Activated T-cell treated with anti-CD3 and anti-CD28 coated beads, Interleukin-2, amount 50 U/mL, for 72 hours (primary cell): ENCODE measurements around the gene C1orf226. TPM values are rescaled to one million over a fixed set of nuclear protein-coding genes. Genes with fewer than 3 reads are reported as not detected.
"Not testable (repeated sequence)": the region's sequence is repeated elsewhere in the genome, so short reads cannot be mapped to it uniquely, and the experiment has no call there.

Source experiments
- ATAC-seq, 2 donors: fragments of 150-1000 bp; cut with Tn5 transposase; replicated peaks in 1 of 2; 2 replicates each; pipeline ENCODE4 v1.10.0; 2021; ENCODE audit warnings: moderate library complexity in 2 of 2, mild to moderate bottlenecking in 1 of 2
- DNase-seq, 2 donors: peaks; one replicate each; pipeline ENCODE4 v3.0.0; 2021 to 2022; ENCODE audit warnings: mixed read lengths in 1 of 2
- H3K27ac Mint-ChIP-seq: one replicate; pipeline ENCODE4 v1.8.0; 2022; ENCODE audit warnings: mild to moderate bottlenecking, moderate library complexity, mixed read lengths
- H3K27me3 Mint-ChIP-seq: one replicate; pipeline ENCODE4 v1.8.0; 2022; ENCODE audit warnings: low read depth, mixed read lengths
- H3K36me3 Mint-ChIP-seq, 2 donors: one replicate each; pipeline ENCODE4 v1.8.0; 2022; ENCODE audit warnings: mixed read lengths in 2 of 2, mild to moderate bottlenecking in 1 of 2; ENCODE audit not compliant: insufficient read depth in 2 of 2
- H3K4me1 Mint-ChIP-seq: one replicate; pipeline ENCODE4 v1.8.0; 2022; ENCODE audit warnings: low read depth, mixed read lengths
- H3K4me3 Mint-ChIP-seq, 2 donors: one replicate each; pipeline ENCODE4 v1.8.0; 2022; ENCODE audit warnings: mild to moderate bottlenecking in 2 of 2, mixed read lengths in 2 of 2, moderate library complexity in 2 of 2
- H3K9me3 Mint-ChIP-seq, 2 donors: one replicate each; pipeline ENCODE4 v1.8.0; 2022; ENCODE audit warnings: mixed read lengths in 2 of 2
- total RNA-seq, 2 donors: library from RNA; stranded (reverse); gene quantifications; one replicate each; pipeline ENCODE4 v1.2.3, GENCODE V29; 2022

Gene C1orf226
- total RNA-seq, 2 donors from 2014 or later = 0.19 to 0.26 TPM

- no peaks in the 10 kb centered on the region for H3K9me3 Mint-ChIP-seq
These were observed 34.7 kb downstream of the C1orf226 start for GRCh38 chr1:162416215-162416614.

GRCh38 chr1:162416909-162417308 is 35.4 kb downstream of the C1orf226 start:
- no peak overlapping the region for H3K4me3 Mint-ChIP-seq
- H3K9me3 Mint-ChIP-seq = no peaks in the 10 kb centered on the region
- no peak for DNase-seq
- H3K27me3 Mint-ChIP-seq = peaks cover 12% of the 10 kb centered on the region
- H3K27ac Mint-ChIP-seq = no peak overlapping the region
- ATAC-seq = no peak
- no peaks in the 10 kb centered on the region for H3K4me1 Mint-ChIP-seq
- H3K36me3 Mint-ChIP-seq = no peaks in the 10 kb centered on the region

More at GRCh38 chr1:162416215-162416614, 34.7 kb downstream of the C1orf226 start:
- no peak overlapping the region for H3K27ac Mint-ChIP-seq
- DNase-seq (no peak), ATAC-seq (no peak)
- H3K4me3 Mint-ChIP-seq = no peak overlapping the region
- no peaks in the 10 kb centered on the region for H3K4me1 Mint-ChIP-seq
- H3K27me3 Mint-ChIP-seq = peaks cover 6% of the 10 kb centered on the region
- H3K36me3 Mint-ChIP-seq = no peaks in the 10 kb centered on the region

GRCh38 chr1:162417650-162418049 is 36.1 kb downstream of the C1orf226 start:
- no peak overlapping the region for H3K4me3 Mint-ChIP-seq
- H3K27ac Mint-ChIP-seq = no peak overlapping the region
- peaks cover 14% of the 10 kb centered on the region for H3K27me3 Mint-ChIP-seq
- ATAC-seq (no peak), DNase-seq (no peak)
- H3K4me1 Mint-ChIP-seq = no peaks in the 10 kb centered on the region
- no peaks in the 10 kb centered on the region for H3K9me3 Mint-ChIP-seq
- no peaks in the 10 kb centered on the region for H3K36me3 Mint-ChIP-seq

GRCh38 chr1:162418584-162418983 is 37.1 kb downstream of the C1orf226 start:
- H3K27me3 Mint-ChIP-seq = peaks cover 20% of the 10 kb centered on the region
- not testable (repeated sequence) for H3K4me3 Mint-ChIP-seq, H3K4me1 Mint-ChIP-seq, ATAC-seq, H3K9me3 Mint-ChIP-seq, H3K27ac Mint-ChIP-seq, H3K36me3 Mint-ChIP-seq, DNase-seq

- ATAC-seq, H3K36me3 Mint-ChIP-seq, DNase-seq, H3K4me3 Mint-ChIP-seq, H3K9me3 Mint-ChIP-seq, H3K4me1 Mint-ChIP-seq, H3K27ac Mint-ChIP-seq: not testable (repeated sequence)
- peaks cover 22% of the 10 kb centered on the region for H3K27me3 Mint-ChIP-seq
These were observed 38.0 kb downstream of the C1orf226 start for GRCh38 chr1:162419450-162419931.

GRCh38 chr1:162420120-162420519 is 38.6 kb downstream of the C1orf226 start:
- no peaks in the 10 kb centered on the region for H3K4me1 Mint-ChIP-seq
- no peak overlapping the region for H3K27ac Mint-ChIP-seq
- no peak for DNase-seq
- no peak overlapping the region for H3K4me3 Mint-ChIP-seq
- ATAC-seq = no peak
- no peaks in the 10 kb centered on the region for H3K36me3 Mint-ChIP-seq
- no peaks in the 10 kb centered on the region for H3K9me3 Mint-ChIP-seq
- H3K27me3 Mint-ChIP-seq = peaks cover 22% of the 10 kb centered on the region

- Mint-ChIP-seq H3K4me3 (no peak overlapping the region), H3K4me1 (no peaks in the 10 kb centered on the region), H3K27me3 (peaks cover 22% of the 10 kb centered on the region), H3K36me3 (no peaks in the 10 kb centered on the region), H3K27ac (no peak overlapping the region), H3K9me3 (no peaks in the 10 kb centered on the region)
- DNase-seq = no peak
- no peak for ATAC-seq
These were observed 40.0 kb downstream of the C1orf226 start for GRCh38 chr1:162421258-162422164.

GRCh38 chr1:162422662-162423375 is 41.3 kb downstream of the C1orf226 start:
- DNase-seq = no peak
- Mint-ChIP-seq H3K9me3 (no peaks in the 10 kb centered on the region), H3K4me1 (no peaks in the 10 kb centered on the region), H3K27me3 (peaks cover 22% of the 10 kb centered on the region), H3K4me3 (no peak overlapping the region), H3K27ac (no peak overlapping the region), H3K36me3 (no peaks in the 10 kb centered on the region)
- ATAC-seq = no peak

GRCh38 chr1:162430583-162430982 is 49.1 kb downstream of the C1orf226 start:
- Mint-ChIP-seq H3K9me3 (no peaks in the 10 kb centered on the region), H3K4me1 (no peaks in the 10 kb centered on the region)

GRCh38 chr1:162432977-162433713 is 51.6 kb downstream of the C1orf226 start:
- not testable (repeated sequence) for H3K27ac Mint-ChIP-seq, H3K4me3 Mint-ChIP-seq, DNase-seq, ATAC-seq, H3K4me1 Mint-ChIP-seq, H3K36me3 Mint-ChIP-seq, H3K9me3 Mint-ChIP-seq, H3K27me3 Mint-ChIP-seq

More at GRCh38 chr1:162430583-162430982, 49.1 kb downstream of the C1orf226 start:
- H3K27me3 Mint-ChIP-seq = no peaks in the 10 kb centered on the region
- no peak for DNase-seq
- H3K27ac Mint-ChIP-seq = no peak overlapping the region
- no peaks in the 10 kb centered on the region for H3K36me3 Mint-ChIP-seq
- ATAC-seq = no peak
- no peak overlapping the region for H3K4me3 Mint-ChIP-seq
